Panc1 (cell line): ENCODE results near the gene CYTH2. TPM values are rescaled to one million over a fixed set of nuclear protein-coding genes. Genes with fewer than 3 reads are reported as not detected.

Experiments
- ATAC-seq: fragments of 200-7000 bp; cut with Tn5 transposase; 2 replicates; pipeline ENCODE4 v1.9.1; 2020; ENCODE audit warnings: mild to moderate bottlenecking, moderate library complexity
- BruUV-seq: library from RNA; stranded (reverse); fragments of 400-500 nt; replicated peaks from 2 replicates; lab custom pipeline; 2021; lab: Mats Ljungman, UMichigan
- CTCF ChIA-PET: fragments of 300-600 bp; sonication (Branson Sonifier 250); formaldehyde crosslinking; loops from one replicate; lab custom pipeline; 2022; ENCODE audit warnings: antibody characterized with exemption; lab: Charles Lee
- POLR2A ChIA-PET: fragments of 300-600 bp; sonication (Branson Sonifier 250); formaldehyde crosslinking; loops from one replicate; lab custom pipeline; 2022; ENCODE audit warnings: antibody characterized with exemption; lab: Charles Lee
- DNase-seq: peaks from one replicate; pipeline ENCODE4 v3.0.0-alpha.2; 2010; ENCODE audit warnings: low read depth, low spot score
- H3K27ac ChIP-seq: 2 replicates; pipeline ENCODE4 v1.5.1; 2011; ENCODE audit warnings: mild to moderate bottlenecking, low read length, inconsistent platforms
- H3K27me3 ChIP-seq: fragments of 200-500 bp; sonication (Bioruptor generic); 2 replicates; pipeline ENCODE4 v1.6.0; 2014; ENCODE audit warnings: low read length, inconsistent platforms; ENCODE audit not compliant: control insufficient read depth, insufficient read depth
- H3K36me3 ChIP-seq: fragments of 200-500 bp; sonication (Bioruptor generic); 2 replicates; pipeline ENCODE4 v1.5.1; 2014; ENCODE audit warnings: inconsistent platforms, mild to moderate bottlenecking, low read length, moderate library complexity; ENCODE audit not compliant: control insufficient read depth, insufficient read depth
- H3K4me1 ChIP-seq: 2 replicates; pipeline ENCODE4 v1.5.1; 2011; ENCODE audit warnings: inconsistent platforms, mild to moderate bottlenecking, low read length, moderate library complexity; ENCODE audit not compliant: control insufficient read depth, insufficient read depth
- H3K4me3 ChIP-seq, 2 experiments: 2 replicates each; pipeline ENCODE4 v1.5.1; 2011 to 2012; ENCODE audit warnings: low read depth in 2 of 2, low read length in 2 of 2, mild to moderate bottlenecking in 2 of 2, inconsistent platforms in 1 of 2, moderate library complexity in 1 of 2
- H3K9me3 ChIP-seq: fragments of 200-500 bp; sonication (Bioruptor generic); 2 replicates; pipeline ENCODE4 v1.5.1; 2014; ENCODE audit warnings: low read depth, mild to moderate bottlenecking, inconsistent platforms, low read length, moderate library complexity; ENCODE audit not compliant: control insufficient read depth, insufficient read depth
- POLR2AphosphoS5 ChIP-seq: IDR thresholded peaks from 2 replicates; pipeline ENCODE4 v1.6.1; 2012; ENCODE audit warnings: mild to moderate bottlenecking, low read depth, low read length, moderate library complexity
- SIN3A ChIP-seq: IDR thresholded peaks from 2 replicates; pipeline ENCODE4 v1.6.1; 2012; ENCODE audit warnings: low read depth, mild to moderate bottlenecking, low read length, moderate library complexity, borderline replicate concordance; ENCODE audit not compliant: insufficient read depth
- TCF7L2 ChIP-seq: IDR thresholded peaks from 2 replicates; pipeline ENCODE4 v1.6.1; 2011; ENCODE audit warnings: mild to moderate bottlenecking, low read depth, low read length, inconsistent platforms
- in situ Hi-C: cut with HindIII; loops from 2 replicates; pipeline ENCODE4 v1.10.0; 2016; ENCODE audit warnings: low sequenced_read_pairs, low pct_unique_long_range_greater_than_20kb
- intact Hi-C: fragments of 100-400 bp; cut with micrococcal nuclease; formaldehyde crosslinking; loops from one replicate; pipeline ENCODE4 v1.10.0; 2022; ENCODE audit not compliant: unreplicated experiment
- total RNA-seq: library from RNA; stranded (reverse); gene quantifications from one replicate; pipeline ENCODE4 v1.2.1, GENCODE V29; 2021; ENCODE audit not compliant: unreplicated experiment
- TF ChIP-seq, protein P1 (sequence below), 2 experiments: IDR thresholded peaks; 2 replicates each; pipeline ENCODE4 v1.6.1; 2011 to 2012; ENCODE audit warnings: low read depth in 2 of 2, control low read depth in 1 of 2, low read length in 1 of 2, mild to moderate bottlenecking in 1 of 2, moderate library complexity in 1 of 2; ENCODE audit not compliant: insufficient read depth in 1 of 2
- TF ChIP-seq, protein P2 (sequence below): fragments of 450-650 bp; IDR thresholded peaks from 2 replicates; pipeline ENCODE4 v1.5.1; 2017; ENCODE audit warnings: mild to moderate bottlenecking

Gene CYTH2
- total RNA-seq, 1 experiment from 2014 or later: 53.4 TPM

DNA sequence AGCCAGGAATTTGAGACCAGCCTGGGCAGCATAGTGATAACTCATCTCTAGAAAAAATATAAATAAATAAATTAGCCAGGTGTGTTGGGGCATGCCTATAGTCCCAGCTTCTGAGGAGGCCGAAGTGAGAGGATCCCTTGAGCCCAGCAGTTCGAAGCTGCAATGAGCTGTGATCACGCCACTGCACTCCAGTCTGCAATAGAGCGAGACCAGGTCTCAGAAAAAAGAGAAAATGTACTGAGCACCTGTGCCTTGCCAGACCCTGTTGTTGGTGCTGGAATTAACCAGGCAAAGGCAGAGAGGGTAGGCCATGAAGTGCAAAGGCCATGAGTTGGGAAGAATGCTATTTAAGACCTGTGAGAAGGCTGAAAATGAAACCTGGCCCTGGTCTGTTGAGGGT, 2.7 kb downstream of the CYTH2 start:
- CTCF ChIA-PET: no interaction called here
- no peaks in the 10 kb centered on the region for H3K27me3 ChIP-seq
- H3K4me1 ChIP-seq: peaks cover 2% of the 10 kb centered on the region
- ATAC-seq: no peak
- no TSS peak for BruUV-seq
- no peak overlapping the region for H3K4me3 ChIP-seq
- H3K9me3 ChIP-seq: no peaks in the 10 kb centered on the region
- in situ Hi-C loops: no loop called here
- POLR2A ChIA-PET: no interaction called here
- no peak overlapping the region for H3K27ac ChIP-seq
- DNase-seq: no peak
- intact Hi-C loops: no loop called here
- TF ChIP-seq TCF7L2 (no peak), SIN3A (no peak), POLR2AphosphoS5 (no peak)
- TF ChIP-seq, protein P1, sequence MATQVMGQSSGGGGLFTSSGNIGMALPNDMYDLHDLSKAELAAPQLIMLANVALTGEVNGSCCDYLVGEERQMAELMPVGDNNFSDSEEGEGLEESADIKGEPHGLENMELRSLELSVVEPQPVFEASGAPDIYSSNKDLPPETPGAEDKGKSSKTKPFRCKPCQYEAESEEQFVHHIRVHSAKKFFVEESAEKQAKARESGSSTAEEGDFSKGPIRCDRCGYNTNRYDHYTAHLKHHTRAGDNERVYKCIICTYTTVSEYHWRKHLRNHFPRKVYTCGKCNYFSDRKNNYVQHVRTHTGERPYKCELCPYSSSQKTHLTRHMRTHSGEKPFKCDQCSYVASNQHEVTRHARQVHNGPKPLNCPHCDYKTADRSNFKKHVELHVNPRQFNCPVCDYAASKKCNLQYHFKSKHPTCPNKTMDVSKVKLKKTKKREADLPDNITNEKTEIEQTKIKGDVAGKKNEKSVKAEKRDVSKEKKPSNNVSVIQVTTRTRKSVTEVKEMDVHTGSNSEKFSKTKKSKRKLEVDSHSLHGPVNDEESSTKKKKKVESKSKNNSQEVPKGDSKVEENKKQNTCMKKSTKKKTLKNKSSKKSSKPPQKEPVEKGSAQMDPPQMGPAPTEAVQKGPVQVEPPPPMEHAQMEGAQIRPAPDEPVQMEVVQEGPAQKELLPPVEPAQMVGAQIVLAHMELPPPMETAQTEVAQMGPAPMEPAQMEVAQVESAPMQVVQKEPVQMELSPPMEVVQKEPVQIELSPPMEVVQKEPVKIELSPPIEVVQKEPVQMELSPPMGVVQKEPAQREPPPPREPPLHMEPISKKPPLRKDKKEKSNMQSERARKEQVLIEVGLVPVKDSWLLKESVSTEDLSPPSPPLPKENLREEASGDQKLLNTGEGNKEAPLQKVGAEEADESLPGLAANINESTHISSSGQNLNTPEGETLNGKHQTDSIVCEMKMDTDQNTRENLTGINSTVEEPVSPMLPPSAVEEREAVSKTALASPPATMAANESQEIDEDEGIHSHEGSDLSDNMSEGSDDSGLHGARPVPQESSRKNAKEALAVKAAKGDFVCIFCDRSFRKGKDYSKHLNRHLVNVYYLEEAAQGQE (IDR thresholded peaks at IDR 0.05; ENCODE audit: insufficient read depth in 1 of 2, low read depth in 2 of 2, low read length in 1 of 2): no peak
- TF ChIP-seq, protein P2, sequence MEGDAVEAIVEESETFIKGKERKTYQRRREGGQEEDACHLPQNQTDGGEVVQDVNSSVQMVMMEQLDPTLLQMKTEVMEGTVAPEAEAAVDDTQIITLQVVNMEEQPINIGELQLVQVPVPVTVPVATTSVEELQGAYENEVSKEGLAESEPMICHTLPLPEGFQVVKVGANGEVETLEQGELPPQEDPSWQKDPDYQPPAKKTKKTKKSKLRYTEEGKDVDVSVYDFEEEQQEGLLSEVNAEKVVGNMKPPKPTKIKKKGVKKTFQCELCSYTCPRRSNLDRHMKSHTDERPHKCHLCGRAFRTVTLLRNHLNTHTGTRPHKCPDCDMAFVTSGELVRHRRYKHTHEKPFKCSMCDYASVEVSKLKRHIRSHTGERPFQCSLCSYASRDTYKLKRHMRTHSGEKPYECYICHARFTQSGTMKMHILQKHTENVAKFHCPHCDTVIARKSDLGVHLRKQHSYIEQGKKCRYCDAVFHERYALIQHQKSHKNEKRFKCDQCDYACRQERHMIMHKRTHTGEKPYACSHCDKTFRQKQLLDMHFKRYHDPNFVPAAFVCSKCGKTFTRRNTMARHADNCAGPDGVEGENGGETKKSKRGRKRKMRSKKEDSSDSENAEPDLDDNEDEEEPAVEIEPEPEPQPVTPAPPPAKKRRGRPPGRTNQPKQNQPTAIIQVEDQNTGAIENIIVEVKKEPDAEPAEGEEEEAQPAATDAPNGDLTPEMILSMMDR: no peak
- H3K36me3 ChIP-seq: peaks cover 2% of the 10 kb centered on the region; the same call in 1 of the 2 replicates

DNA sequence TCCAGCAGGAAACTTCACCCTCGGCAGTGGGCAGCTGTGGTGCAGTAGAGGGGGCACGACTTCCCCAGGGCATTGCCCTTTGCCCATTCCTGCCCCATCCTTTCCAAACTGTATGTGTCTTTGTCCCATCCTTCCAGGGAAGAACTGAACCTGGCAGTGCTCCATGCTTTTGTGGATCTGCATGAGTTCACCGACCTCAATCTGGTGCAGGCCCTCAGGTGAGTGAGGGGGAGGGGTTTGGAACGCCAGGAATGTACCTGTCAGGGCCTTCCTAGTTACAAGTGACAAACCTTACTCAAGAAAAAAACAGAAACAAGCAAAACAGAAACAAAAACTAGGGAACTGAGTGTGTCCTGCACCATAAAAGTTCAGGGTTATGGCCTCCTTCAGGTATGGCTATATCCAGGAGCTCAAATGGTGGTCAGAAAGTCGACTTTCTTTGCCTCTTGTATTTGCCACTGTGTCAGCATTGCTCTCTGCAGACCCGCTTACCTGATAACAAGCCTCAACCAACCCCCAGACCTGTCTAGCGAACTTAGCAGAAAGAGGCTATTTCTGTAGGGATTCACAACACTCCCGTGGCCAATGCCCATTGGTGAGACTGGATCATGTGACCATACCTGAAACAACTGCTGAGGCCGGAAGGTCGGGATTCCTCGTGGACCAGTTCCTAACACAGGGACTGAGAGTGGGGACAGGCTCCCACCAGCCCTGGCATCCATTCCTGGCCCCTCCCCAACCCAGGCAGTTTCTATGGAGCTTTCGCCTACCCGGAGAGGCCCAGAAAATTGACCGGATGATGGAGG, 4.2 kb downstream of the CYTH2 start:
- BruUV-seq: no TSS peak
- intact Hi-C loops: no loop called here
- ChIA-PET CTCF (no interaction called here), POLR2A (interaction anchor here (0.6 to 1.3 kb wide), 2 partner anchors 20 to 201 kb away, joined by 5 to 7 read pairs; no protein-coding TSS in a partner anchor)
- Histone ChIP-seq H3K9me3 (no peaks in the 10 kb centered on the region), H3K4me3 (no peak overlapping the region), H3K36me3 (peaks cover 2% of the 10 kb centered on the region), H3K27ac (no peak overlapping the region), H3K4me1 (peaks cover 1% of the 10 kb centered on the region), H3K27me3 (no peaks in the 10 kb centered on the region)
- DNase-seq (no peak), ATAC-seq (no peak)
- in situ Hi-C loops: no loop called here
- TF ChIP-seq POLR2AphosphoS5 (no peak), SIN3A (no peak), TCF7L2 (no peak)
- TF ChIP-seq, protein P1 (IDR thresholded peaks at IDR 0.05; ENCODE audit: insufficient read depth in 1 of 2, low read depth in 2 of 2, low read length in 1 of 2): no peak
- TF ChIP-seq, protein P2: no peak
